Stimulated activated naive B cell treated with anti-CD40 and anti-IgM and Interleukin-4, amounts not matched to agents 10 μg/mL and 1 μg/mL and 100 μg/mL, for 72 hours (primary cell): ENCODE measurements around the gene CNOT10.
A peak's percentile ranks its signal among the peaks of the same experiment; 100 is the strongest.
"Not testable (repeated sequence)": the region's sequence is repeated elsewhere in the genome, so short reads cannot be mapped to it uniquely, and the experiment has no call there.

Source experiments
- ATAC-seq, 2 donors: fragments of 150-1000 bp; cut with Tn5 transposase; replicated peaks; 2 replicates each; pipeline ENCODE4 v1.10.0; 2021; ENCODE audit warnings: moderate library complexity in 1 of 2
- DNase-seq: peaks from one replicate; pipeline ENCODE4 v3.0.0; 2021
- H3K27ac Mint-ChIP-seq: one replicate; pipeline ENCODE4 v1.8.0; 2022; ENCODE audit warnings: mild to moderate bottlenecking, mixed read lengths
- H3K27me3 Mint-ChIP-seq, 2 donors: one replicate each; pipeline ENCODE4 v1.8.0; 2022; ENCODE audit warnings: mixed read lengths in 2 of 2
- H3K36me3 Mint-ChIP-seq, 2 donors: one replicate each; pipeline ENCODE4 v1.8.0; 2022; ENCODE audit warnings: mixed read lengths in 2 of 2, mild to moderate bottlenecking in 1 of 2
- H3K4me1 Mint-ChIP-seq, 2 donors: one replicate each; pipeline ENCODE4 v1.8.0; 2022; ENCODE audit warnings: mixed read lengths in 2 of 2, mild to moderate bottlenecking in 1 of 2
- H3K4me3 Mint-ChIP-seq, 2 donors: one replicate each; pipeline ENCODE4 v1.8.0; 2022; ENCODE audit warnings: mild to moderate bottlenecking in 2 of 2, mixed read lengths in 2 of 2, moderate library complexity in 1 of 2
- H3K9me3 Mint-ChIP-seq, 2 donors: one replicate each; pipeline ENCODE4 v1.8.0; 2022; ENCODE audit warnings: mixed read lengths in 2 of 2, mild to moderate bottlenecking in 1 of 2

CNOT10 gene

GRCh38 chr3:32684800-32685542 lies at the start of gene CNOT10:
CNOT10 (plus strand) TSS chr3:32685188; CDS start chr3:32685461, 273 bp downstream.
- Mint-ChIP-seq H3K9me3 (no peaks in the 10 kb centered on the region), H3K36me3 (peaks cover 17 to 21% of the 10 kb centered on the region in 2 donors), H3K4me1 (peaks cover 23 to 36% of the 10 kb centered on the region in 2 donors), H3K4me3 (peak within 1 kb of the TSS; percentile 93 to 100), H3K27me3 (no peaks in the 10 kb centered on the region), H3K27ac (peak within 1 kb of the TSS; percentile 97)
- ATAC-seq: peak; percentile 98
- DNase-seq: peak; percentile 97

GRCh38 chr3:32640939-32641338 lies 44.0 kb upstream of the CNOT10 start:
- no peaks in the 10 kb centered on the region for H3K9me3 Mint-ChIP-seq
- DNase-seq (no peak), ATAC-seq (no peak)
- peaks cover 10 to 24% of the 10 kb centered on the region in 2 donors for H3K27me3 Mint-ChIP-seq
- H3K36me3 Mint-ChIP-seq: no peaks in the 10 kb centered on the region
- no peaks in the 10 kb centered on the region for H3K4me1 Mint-ChIP-seq
- no peak overlapping the region for H3K27ac Mint-ChIP-seq
- H3K4me3 Mint-ChIP-seq: no peak overlapping the region

GRCh38 chr3:32641356-32641755 lies 43.6 kb upstream of the CNOT10 start:
- ATAC-seq: no peak
- H3K27ac Mint-ChIP-seq: no peak overlapping the region
- DNase-seq: no peak
- H3K27me3 Mint-ChIP-seq: peaks cover 10 to 24% of the 10 kb centered on the region in 2 donors
- no peaks in the 10 kb centered on the region for H3K4me1 Mint-ChIP-seq
- H3K36me3 Mint-ChIP-seq: no peaks in the 10 kb centered on the region
- H3K4me3 Mint-ChIP-seq: no peak overlapping the region
- no peaks in the 10 kb centered on the region for H3K9me3 Mint-ChIP-seq

GRCh38 chr3:32643354-32643753 lies 41.6 kb upstream of the CNOT10 start:
- Mint-ChIP-seq H3K27ac (no peak overlapping the region), H3K9me3 (no peaks in the 10 kb centered on the region), H3K36me3 (no peaks in the 10 kb centered on the region), H3K27me3 (peaks cover 10 to 20% of the 10 kb centered on the region in 2 donors), H3K4me1 (no peaks in the 10 kb centered on the region), H3K4me3 (no peak overlapping the region)
- DNase-seq: no peak
- ATAC-seq: no peak

GRCh38 chr3:32643816-32644215 lies 41.2 kb upstream of the CNOT10 start:
- H3K9me3 Mint-ChIP-seq: no peaks in the 10 kb centered on the region
- no peak overlapping the region for H3K27ac Mint-ChIP-seq
- H3K4me3 Mint-ChIP-seq: no peak overlapping the region
- peaks cover 10 to 20% of the 10 kb centered on the region in 2 donors for H3K27me3 Mint-ChIP-seq
- DNase-seq: no peak
- ATAC-seq: no peak
- no peaks in the 10 kb centered on the region for H3K36me3 Mint-ChIP-seq
- no peaks in the 10 kb centered on the region for H3K4me1 Mint-ChIP-seq

GRCh38 chr3:32644380-32644779 lies 40.6 kb upstream of the CNOT10 start:
- Mint-ChIP-seq H3K36me3 (no peaks in the 10 kb centered on the region), H3K9me3 (no peaks in the 10 kb centered on the region), H3K27me3 (peaks cover 10 to 18% of the 10 kb centered on the region in 2 donors), H3K27ac (no peak overlapping the region), H3K4me3 (no peak overlapping the region), H3K4me1 (no peaks in the 10 kb centered on the region)
- DNase-seq (no peak), ATAC-seq (no peak)

GRCh38 chr3:32646761-32647160 lies 38.2 kb upstream of the CNOT10 start:
- H3K27ac Mint-ChIP-seq: no peak overlapping the region
- DNase-seq: no peak
- H3K36me3 Mint-ChIP-seq: no peaks in the 10 kb centered on the region
- no peaks in the 10 kb centered on the region for H3K4me1 Mint-ChIP-seq
- H3K9me3 Mint-ChIP-seq: peaks cover 0 to 1% of the 10 kb centered on the region in 2 donors
- H3K4me3 Mint-ChIP-seq: no peak overlapping the region
- peaks cover 0 to 5% of the 10 kb centered on the region in 2 donors for H3K27me3 Mint-ChIP-seq
- ATAC-seq: no peak

GRCh38 chr3:32652337-32653100 lies 32.5 kb upstream of the CNOT10 start:
- not testable (repeated sequence) for H3K36me3 Mint-ChIP-seq, ATAC-seq, H3K27me3 Mint-ChIP-seq, H3K4me3 Mint-ChIP-seq, H3K4me1 Mint-ChIP-seq, DNase-seq, H3K9me3 Mint-ChIP-seq, H3K27ac Mint-ChIP-seq

GRCh38 chr3:32655167-32655566 lies 29.8 kb upstream of the CNOT10 start:
- H3K36me3 Mint-ChIP-seq: peaks cover 0 to 3% of the 10 kb centered on the region in 2 donors
- H3K4me1 Mint-ChIP-seq: no peaks in the 10 kb centered on the region
- H3K27ac Mint-ChIP-seq: no peak overlapping the region
- DNase-seq (no peak), ATAC-seq (no peak)
- H3K27me3 Mint-ChIP-seq: peaks cover 0 to 9% of the 10 kb centered on the region in 2 donors
- H3K4me3 Mint-ChIP-seq: no peak overlapping the region
- H3K9me3 Mint-ChIP-seq: peaks cover 2 to 4% of the 10 kb centered on the region in 2 donors

GRCh38 chr3:32660634-32661033 lies 24.4 kb upstream of the CNOT10 start:
- no peak overlapping the region for H3K27ac Mint-ChIP-seq

GRCh38 chr3:32662647-32663046 lies 22.3 kb upstream of the CNOT10 start:
- DNase-seq (no peak), ATAC-seq (no peak)
- no peaks in the 10 kb centered on the region for H3K4me1 Mint-ChIP-seq
- H3K4me3 Mint-ChIP-seq: no peak overlapping the region
- H3K27ac Mint-ChIP-seq: no peak overlapping the region
- H3K36me3 Mint-ChIP-seq: no peaks in the 10 kb centered on the region
- H3K27me3 Mint-ChIP-seq: peaks cover 0 to 9% of the 10 kb centered on the region in 2 donors
- no peaks in the 10 kb centered on the region for H3K9me3 Mint-ChIP-seq

More at GRCh38 chr3:32660634-32661033, 24.4 kb upstream of the CNOT10 start:
- Mint-ChIP-seq H3K4me1 (no peaks in the 10 kb centered on the region), H3K36me3 (no peaks in the 10 kb centered on the region), H3K27me3 (peaks cover 0 to 9% of the 10 kb centered on the region in 2 donors), H3K9me3 (no peaks in the 10 kb centered on the region), H3K4me3 (no peak overlapping the region)
- DNase-seq (no peak), ATAC-seq (no peak)

GRCh38 chr3:32664630-32665075 lies 20.3 kb upstream of the CNOT10 start:
- DNase-seq, H3K4me3 Mint-ChIP-seq, H3K9me3 Mint-ChIP-seq, H3K27ac Mint-ChIP-seq, H3K4me1 Mint-ChIP-seq, H3K27me3 Mint-ChIP-seq, H3K36me3 Mint-ChIP-seq: not testable (repeated sequence)
- ATAC-seq: peak; percentile 69 to 78

GRCh38 chr3:32667072-32667582 lies 17.9 kb upstream of the CNOT10 start:
- ATAC-seq: no peak
- H3K4me1 Mint-ChIP-seq: no peaks in the 10 kb centered on the region
- peaks cover 0 to 2% of the 10 kb centered on the region in 2 donors for H3K9me3 Mint-ChIP-seq
- no peaks in the 10 kb centered on the region for H3K36me3 Mint-ChIP-seq
- no peak overlapping the region for H3K4me3 Mint-ChIP-seq
- no peak overlapping the region for H3K27ac Mint-ChIP-seq
- peaks cover 7 to 12% of the 10 kb centered on the region in 2 donors for H3K27me3 Mint-ChIP-seq
- no peak for DNase-seq

- not testable (repeated sequence) for H3K9me3 Mint-ChIP-seq, H3K36me3 Mint-ChIP-seq, H3K4me1 Mint-ChIP-seq, H3K4me3 Mint-ChIP-seq, DNase-seq, ATAC-seq, H3K27ac Mint-ChIP-seq
- peaks cover 7 to 12% of the 10 kb centered on the region in 2 donors for H3K27me3 Mint-ChIP-seq
Observed at GRCh38 chr3:32669226-32669625, 15.8 kb upstream of the CNOT10 start.
